AG04450 (cell line): ENCODE measurements around the gene CA5A. TPM values are rescaled to one million over a fixed set of nuclear protein-coding genes. Genes with fewer than 3 reads are reported as not detected.
"Not testable (repeated sequence)": the region's sequence is repeated elsewhere in the genome, so short reads cannot be mapped to it uniquely, and the experiment has no call there.

ENCODE experiments used
- CTCF ChIA-PET: fragments of 300-600, 350-600 bp; formaldehyde crosslinking; extraction: SDS; loops from one replicate; lab custom pipeline; 2022; ENCODE audit warnings: antibody characterized with exemption, inconsistent platforms; lab: Charles Lee
- POLR2A ChIA-PET: fragments of 350-600 bp; formaldehyde crosslinking; extraction: SDS; loops from one replicate; lab custom pipeline; 2021; ENCODE audit warnings: antibody characterized with exemption, inconsistent platforms; lab: Yijun Ruan, JAX
- DNase-seq: peaks from one replicate; pipeline ENCODE4 v3.0.0-alpha.2; 2011; ENCODE audit warnings: low read depth, low spot score
- H3K27ac ChIP-seq: one replicate; pipeline ENCODE4 v1.5.1; 2012; ENCODE audit warnings: low read depth, low read length, control low read depth
- H3K27me3 ChIP-seq: one replicate; pipeline ENCODE4 v1.6.0; 2012; ENCODE audit warnings: low read length; ENCODE audit not compliant: control insufficient read depth, insufficient read depth
- H3K4me3 ChIP-seq: 2 replicates; pipeline ENCODE4 v1.5.1; 2011; ENCODE audit warnings: mild to moderate bottlenecking, low read depth, low read length, control low read depth
- H3K9me3 ChIP-seq: 2 replicates; pipeline ENCODE4 v1.5.1; 2012; ENCODE audit warnings: low read length; ENCODE audit not compliant: control insufficient read depth, insufficient read depth
- polyA plus RNA-seq: library from polyadenylated mRNA; depleted of rRNA; stranded (reverse); fragments of >200 nt; gene quantifications from 2 replicates; pipeline ENCODE4 v1.2.3, GENCODE V29; 2011
- TF ChIP-seq, protein P1 (sequence below): IDR thresholded peaks from 2 replicates; pipeline ENCODE4 v1.5.1; 2011; ENCODE audit warnings: low read depth, low read length, control low read depth, inconsistent platforms

The CA5A gene
- polyA plus RNA-seq, 1 experiment = not detected

GRCh38 chr16:87904963-87905362 is 31.4 kb downstream of the CA5A start:
- DNase-seq, H3K27me3 ChIP-seq, H3K4me3 ChIP-seq, H3K9me3 ChIP-seq, H3K27ac ChIP-seq: not testable (repeated sequence)
- ChIA-PET POLR2A (interaction anchor here (0.6 kb wide), 1 partner anchor 116 kb away, joined by 4 read pairs; no protein-coding TSS in a partner anchor), CTCF (interaction anchor here (0.7 to 0.9 kb wide), 2 partner anchors 126 to 673 kb away, joined by 3 read pairs; no protein-coding TSS in a partner anchor)

DNA sequence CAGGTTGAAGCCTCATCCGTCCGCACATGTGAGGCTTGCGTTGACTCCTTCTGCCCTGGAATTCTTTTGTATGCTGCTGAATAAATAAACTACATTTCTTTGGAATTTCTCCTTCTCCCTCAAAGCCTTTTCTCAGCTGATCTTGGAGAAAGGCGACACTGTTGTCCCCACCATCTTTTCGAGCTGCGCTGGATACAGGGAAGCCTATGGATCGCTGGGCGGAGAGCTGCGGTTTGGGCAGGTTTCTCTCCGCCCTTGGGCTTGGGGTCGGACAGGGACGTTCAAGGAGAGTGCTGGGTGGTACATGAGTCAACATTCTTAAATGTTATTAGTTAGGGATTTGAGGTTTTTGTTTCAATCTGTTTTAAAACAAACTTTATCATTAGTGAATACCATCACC is 35.8 kb downstream of the CA5A start:
- CTCF ChIA-PET, POLR2A ChIA-PET, H3K27ac ChIP-seq, H3K27me3 ChIP-seq, H3K9me3 ChIP-seq, H3K4me3 ChIP-seq, DNase-seq: not testable (repeated sequence)

- H3K9me3 ChIP-seq = no peaks in the 10 kb centered on the region; the same call in 1 of the 2 replicates
- no peak overlapping the region for H3K4me3 ChIP-seq
- H3K27ac ChIP-seq = no peak overlapping the region
- CTCF ChIA-PET = interaction anchor here (2.2 kb wide), 1 partner anchor 119 kb away, joined by 6 read pairs; no protein-coding TSS in a partner anchor
- no peak for DNase-seq
- H3K27me3 ChIP-seq = no peaks in the 10 kb centered on the region
- POLR2A ChIA-PET = no interaction called here
- TF ChIP-seq, protein P1, sequence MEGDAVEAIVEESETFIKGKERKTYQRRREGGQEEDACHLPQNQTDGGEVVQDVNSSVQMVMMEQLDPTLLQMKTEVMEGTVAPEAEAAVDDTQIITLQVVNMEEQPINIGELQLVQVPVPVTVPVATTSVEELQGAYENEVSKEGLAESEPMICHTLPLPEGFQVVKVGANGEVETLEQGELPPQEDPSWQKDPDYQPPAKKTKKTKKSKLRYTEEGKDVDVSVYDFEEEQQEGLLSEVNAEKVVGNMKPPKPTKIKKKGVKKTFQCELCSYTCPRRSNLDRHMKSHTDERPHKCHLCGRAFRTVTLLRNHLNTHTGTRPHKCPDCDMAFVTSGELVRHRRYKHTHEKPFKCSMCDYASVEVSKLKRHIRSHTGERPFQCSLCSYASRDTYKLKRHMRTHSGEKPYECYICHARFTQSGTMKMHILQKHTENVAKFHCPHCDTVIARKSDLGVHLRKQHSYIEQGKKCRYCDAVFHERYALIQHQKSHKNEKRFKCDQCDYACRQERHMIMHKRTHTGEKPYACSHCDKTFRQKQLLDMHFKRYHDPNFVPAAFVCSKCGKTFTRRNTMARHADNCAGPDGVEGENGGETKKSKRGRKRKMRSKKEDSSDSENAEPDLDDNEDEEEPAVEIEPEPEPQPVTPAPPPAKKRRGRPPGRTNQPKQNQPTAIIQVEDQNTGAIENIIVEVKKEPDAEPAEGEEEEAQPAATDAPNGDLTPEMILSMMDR = no peak
Observed at GRCh38 chr16:87897521-87898505, 38.5 kb downstream of the CA5A start.

DNA sequence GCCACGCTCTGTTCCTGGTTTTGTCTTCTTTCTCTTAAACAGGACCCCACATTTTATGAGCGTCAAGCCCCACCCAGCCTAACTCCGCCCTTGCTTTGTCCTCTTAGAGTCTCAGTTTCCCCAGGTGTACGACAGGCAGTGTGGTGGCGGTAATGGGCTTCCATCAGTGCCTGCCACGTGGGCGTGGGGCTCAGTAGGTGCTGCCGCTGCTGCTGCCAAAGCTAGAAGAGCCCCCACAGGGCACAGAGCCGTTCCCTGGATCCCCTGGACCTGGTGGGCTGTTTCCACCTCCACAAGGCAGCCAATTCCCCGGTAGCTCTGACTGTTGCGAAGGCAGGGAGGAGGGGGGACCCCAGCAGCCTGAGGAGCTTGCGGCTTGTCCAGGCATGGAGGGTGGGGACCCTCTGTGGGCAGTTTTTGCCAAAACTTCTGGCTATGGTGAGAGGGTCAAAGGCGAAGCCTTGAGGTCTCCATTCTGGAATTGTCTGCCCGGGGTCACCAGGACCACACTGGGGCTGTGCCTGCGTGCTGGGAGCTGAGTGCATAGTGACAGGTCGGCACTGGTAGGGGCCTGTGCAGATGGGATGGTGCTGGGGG is 39.3 kb downstream of the CA5A start:
- H3K9me3 ChIP-seq, H3K27ac ChIP-seq, POLR2A ChIA-PET, H3K4me3 ChIP-seq, DNase-seq, H3K27me3 ChIP-seq: not testable (repeated sequence)
- CTCF ChIA-PET = interaction anchor here (2.2 kb wide), 1 partner anchor 118 kb away, joined by 6 read pairs; no protein-coding TSS in a partner anchor

DNA sequence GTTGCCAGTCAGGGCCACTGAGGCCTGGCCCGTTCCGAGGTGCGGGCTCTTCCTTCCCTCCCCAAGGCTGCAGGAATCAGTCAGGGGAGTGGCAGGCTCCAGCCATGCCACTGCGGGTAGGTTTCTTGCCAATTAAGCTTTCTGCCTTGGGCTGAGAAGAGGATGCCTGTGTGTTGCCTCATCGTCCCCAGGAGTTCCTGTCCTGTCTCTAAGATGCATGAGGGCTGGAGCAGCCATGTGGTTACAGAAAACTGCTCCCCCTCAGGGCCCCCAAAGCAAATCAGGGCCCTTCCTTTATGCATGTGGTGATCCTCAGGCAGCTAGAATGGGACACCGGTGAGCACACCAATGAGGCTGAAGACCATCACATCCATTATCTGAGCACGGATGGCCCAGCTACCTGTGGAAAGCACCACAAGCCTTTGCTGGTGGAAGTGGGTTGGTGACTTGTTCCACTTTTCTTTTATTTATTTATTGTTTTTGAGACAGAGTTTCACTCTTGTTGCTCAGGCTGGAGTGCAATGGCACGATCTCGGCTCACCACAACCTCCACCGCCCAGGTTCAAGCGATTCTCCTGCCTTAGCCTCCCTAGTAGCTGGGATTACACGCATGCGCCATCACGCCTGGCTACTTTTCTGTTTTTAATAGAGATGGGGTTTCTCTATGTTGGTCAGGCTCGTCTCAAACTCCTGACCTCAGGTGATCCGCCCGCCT is 40.0 kb downstream of the CA5A start:
- H3K4me3 ChIP-seq, H3K27ac ChIP-seq, H3K27me3 ChIP-seq, CTCF ChIA-PET, H3K9me3 ChIP-seq, DNase-seq: not testable (repeated sequence)
- POLR2A ChIA-PET = interaction anchor here (0.6 kb wide), 1 partner anchor 629 kb away, joined by 3 read pairs; no protein-coding TSS in a partner anchor

DNA sequence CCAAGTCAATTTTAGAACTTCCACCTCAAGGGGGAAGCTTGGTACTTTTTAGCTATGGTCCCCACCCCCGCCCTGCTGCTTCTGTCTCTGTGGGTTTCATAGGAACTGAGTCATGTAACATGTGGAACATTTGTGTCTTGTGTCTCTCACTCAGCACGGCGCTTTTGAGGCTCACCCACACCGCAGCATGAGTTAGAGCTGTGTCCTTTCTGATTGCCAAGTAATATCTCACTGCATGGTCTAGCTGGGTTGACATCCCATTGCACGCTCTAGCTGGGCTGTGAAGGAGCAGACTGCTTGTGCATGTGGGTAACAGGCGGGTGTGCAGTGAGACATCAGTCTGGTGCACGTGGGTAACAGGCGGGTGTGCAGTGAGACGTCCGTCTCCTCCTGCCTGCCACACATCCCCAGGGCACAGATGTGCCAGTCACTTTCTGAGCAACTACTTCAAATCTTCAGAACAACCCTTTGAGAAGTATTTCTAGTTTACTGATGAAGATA is 40.6 kb downstream of the CA5A start:
- Histone ChIP-seq H3K27ac (no peak overlapping the region), H3K27me3 (no peaks in the 10 kb centered on the region), H3K9me3 (no peaks in the 10 kb centered on the region; the same call in 1 of the 2 replicates), H3K4me3 (no peak overlapping the region)
- ChIA-PET CTCF (no interaction called here), POLR2A (interaction anchor here (0.6 kb wide), 1 partner anchor 629 kb away, joined by 3 read pairs; no protein-coding TSS in a partner anchor)
- DNase-seq = no peak
- TF ChIP-seq, protein P1 = no peak

- not testable (repeated sequence) for H3K9me3 ChIP-seq, DNase-seq, H3K4me3 ChIP-seq, H3K27me3 ChIP-seq
- peak overlapping the region; percentile 11 for H3K27ac ChIP-seq
- POLR2A ChIA-PET = interaction anchor here (0.7 kb wide), 1 partner anchor 87 kb away, joined by 4 read pairs; no protein-coding TSS in a partner anchor
- CTCF ChIA-PET = interaction anchor here (1.5 kb wide), 1 partner anchor 22 kb away, joined by 7 read pairs; no protein-coding TSS in a partner anchor
Observed at GRCh38 chr16:87894005-87894404, 42.3 kb downstream of the CA5A start.
